ENCODE data around the gene SMIM10L1.

GRCh38 chr12:11150832-11151231, 20.2 kb upstream of the SMIM10L1 start:
- TF ChIP-seq CTCF (IDR thresholded peaks at IDR 0.05) (no peak), POLR2A (IDR thresholded peaks at IDR 0.05) (no peak)

Data from body of pancreas (tissue), 4 donors.